Activated CD8-positive, alpha-beta memory T cell treated with anti-CD3 and anti-CD28 coated beads, Interleukin-2, amount 10 ng/mL, durations not matched to agents 7 days and 5 days (primary cell): ENCODE data around the gene NUDCD3. TPM values are rescaled to one million over a fixed set of nuclear protein-coding genes. Genes with fewer than 3 reads are reported as not detected.
"Not testable (repeated sequence)": the region's sequence is repeated elsewhere in the genome, so short reads cannot be mapped to it uniquely, and the experiment has no call there.

Experiments used
- ATAC-seq: fragments of 150-1000 bp; cut with Tn5 transposase; one replicate; pipeline ENCODE4 v1.10.0; 2021; ENCODE audit warnings: moderate library complexity
- CTCF ChIA-PET: fragments of 350-600 bp; sonication (Branson Sonifier 250); formaldehyde crosslinking; loops from one replicate; lab custom pipeline; 2021; ENCODE audit warnings: antibody characterized with exemption; lab: Charles Lee
- DNase-seq: peaks from one replicate; pipeline ENCODE4 v3.0.0-alpha.2; 2020
- H3K27ac Mint-ChIP-seq: one replicate; pipeline ENCODE4 v1.8.0; 2021; ENCODE audit warnings: mild to moderate bottlenecking, mixed read lengths
- H3K27me3 Mint-ChIP-seq: one replicate; pipeline ENCODE4 v1.8.0; 2021; ENCODE audit warnings: mixed read lengths
- H3K36me3 Mint-ChIP-seq: one replicate; pipeline ENCODE4 v1.8.0; 2021; ENCODE audit warnings: mild to moderate bottlenecking, mixed read lengths
- H3K4me1 Mint-ChIP-seq: one replicate; pipeline ENCODE4 v1.8.0; 2021; ENCODE audit warnings: mixed read lengths
- H3K4me3 Mint-ChIP-seq: one replicate; pipeline ENCODE4 v1.8.0; 2021; ENCODE audit warnings: mild to moderate bottlenecking, moderate library complexity, mixed read lengths
- H3K9me3 Mint-ChIP-seq: one replicate; pipeline ENCODE4 v1.8.0; 2022; ENCODE audit warnings: low read depth, mixed read lengths
- total RNA-seq, 2 experiments: library from RNA; stranded (reverse); gene quantifications; one replicate each; pipeline ENCODE4 v1.2.3, GENCODE V29; 2021

Gene NUDCD3
- total RNA-seq, 2 experiments from 2014 or later, result 92.2 to 101 TPM

GRCh38 chr7:44511236-44511635 lies 20.8 kb upstream of the NUDCD3 start:
- Mint-ChIP-seq H3K27me3 (no peaks in the 10 kb centered on the region), H3K4me1 (no peaks in the 10 kb centered on the region), H3K9me3 (peaks cover 8% of the 10 kb centered on the region), H3K36me3 (peaks cover 11% of the 10 kb centered on the region), H3K27ac (no peak overlapping the region), H3K4me3 (no peak overlapping the region)
- CTCF ChIA-PET, result interaction anchor here (1.7 kb wide), 1 partner anchor 50 kb away, joined by 3 read pairs; no protein-coding TSS in a partner anchor
- ATAC-seq, result no peak
- DNase-seq, result no peak

- DNase-seq (no peak), ATAC-seq (no peak)
- no peaks in the 10 kb centered on the region for H3K4me1 Mint-ChIP-seq
- CTCF ChIA-PET, result interaction anchor here (0.7 to 1.6 kb wide), 2 partner anchors 26 to 193 kb away, joined by 3 read pairs; no protein-coding TSS in a partner anchor
- no peak overlapping the region for H3K27ac Mint-ChIP-seq
- H3K36me3 Mint-ChIP-seq, result peaks cover 14% of the 10 kb centered on the region
- peaks cover 2% of the 10 kb centered on the region for H3K27me3 Mint-ChIP-seq
- H3K4me3 Mint-ChIP-seq, result no peak overlapping the region
- peaks cover 11% of the 10 kb centered on the region for H3K9me3 Mint-ChIP-seq
Observed at GRCh38 chr7:44508328-44509030, 18.0 kb upstream of the NUDCD3 start.

GRCh38 chr7:44506592-44507288 lies 16.3 kb upstream of the NUDCD3 start:
- H3K27me3 Mint-ChIP-seq, result peaks cover 13% of the 10 kb centered on the region
- H3K27ac Mint-ChIP-seq, H3K4me3 Mint-ChIP-seq, ATAC-seq, DNase-seq, H3K4me1 Mint-ChIP-seq, CTCF ChIA-PET: not testable (repeated sequence)
- peaks cover 11% of the 10 kb centered on the region for H3K9me3 Mint-ChIP-seq
- H3K36me3 Mint-ChIP-seq, result peaks cover 14% of the 10 kb centered on the region

GRCh38 chr7:44505595-44505994 lies 15.1 kb upstream of the NUDCD3 start:
- Mint-ChIP-seq H3K4me1 (no peaks in the 10 kb centered on the region), H3K27ac (no peak overlapping the region), H3K36me3 (peaks cover 12% of the 10 kb centered on the region), H3K9me3 (peaks cover 11% of the 10 kb centered on the region), H3K4me3 (no peak overlapping the region), H3K27me3 (peaks cover 13% of the 10 kb centered on the region)
- CTCF ChIA-PET, result no interaction called here
- ATAC-seq (no peak), DNase-seq (no peak)

GRCh38 chr7:44498230-44498954 lies 7.9 kb upstream of the NUDCD3 start:
- H3K27me3 Mint-ChIP-seq, result peaks cover 17% of the 10 kb centered on the region
- H3K4me1 Mint-ChIP-seq, result no peaks in the 10 kb centered on the region
- CTCF ChIA-PET, result interaction anchor here (0.8 to 1.1 kb wide), 2 partner anchors 21 to 36 kb away, joined by 3 read pairs; no protein-coding TSS in a partner anchor
- no peak overlapping the region for H3K27ac Mint-ChIP-seq
- H3K4me3 Mint-ChIP-seq, result no peak overlapping the region
- H3K9me3 Mint-ChIP-seq, result no peaks in the 10 kb centered on the region
- ATAC-seq (no peak), DNase-seq (no peak)
- no peaks in the 10 kb centered on the region for H3K36me3 Mint-ChIP-seq

GRCh38 chr7:44497155-44498027 lies 6.9 kb upstream of the NUDCD3 start:
- H3K4me3 Mint-ChIP-seq, result no peak overlapping the region
- CTCF ChIA-PET, result interaction anchor here (0.8 to 1.2 kb wide), 2 partner anchors 20 to 69 kb away, joined by 3 to 4 read pairs; no protein-coding TSS in a partner anchor
- H3K36me3 Mint-ChIP-seq, result no peaks in the 10 kb centered on the region
- no peaks in the 10 kb centered on the region for H3K4me1 Mint-ChIP-seq
- no peak overlapping the region for H3K27ac Mint-ChIP-seq
- H3K9me3 Mint-ChIP-seq, result no peaks in the 10 kb centered on the region
- H3K27me3 Mint-ChIP-seq, result peaks cover 14% of the 10 kb centered on the region
- ATAC-seq (no peak), DNase-seq (no peak)

GRCh38 chr7:44496385-44496784 lies 5.9 kb upstream of the NUDCD3 start:
- H3K36me3 Mint-ChIP-seq, result no peaks in the 10 kb centered on the region
- peaks cover 7% of the 10 kb centered on the region for H3K27me3 Mint-ChIP-seq
- no peak overlapping the region for H3K27ac Mint-ChIP-seq
- peaks cover under 1% of the 10 kb centered on the region for H3K4me1 Mint-ChIP-seq
- CTCF ChIA-PET, result interaction anchor here (1.2 kb wide), 1 partner anchor 70 kb away, joined by 4 read pairs; no protein-coding TSS in a partner anchor
- no peaks in the 10 kb centered on the region for H3K9me3 Mint-ChIP-seq
- ATAC-seq (no peak), DNase-seq (no peak)
- no peak overlapping the region for H3K4me3 Mint-ChIP-seq

GRCh38 chr7:44494960-44495359 lies 4.5 kb upstream of the NUDCD3 start:
- Mint-ChIP-seq H3K27ac (no peak overlapping the region), H3K27me3 (peaks cover 7% of the 10 kb centered on the region), H3K4me3 (no peak overlapping the region), H3K4me1 (peaks cover 7% of the 10 kb centered on the region), H3K9me3 (no peaks in the 10 kb centered on the region), H3K36me3 (peaks cover 2% of the 10 kb centered on the region)
- DNase-seq (no peak), ATAC-seq (no peak)
- CTCF ChIA-PET, result no interaction called here

- ATAC-seq (no peak), DNase-seq (no peak)
- CTCF ChIA-PET, result interaction anchor here (0.9 to 3.5 kb wide), 7 partner anchors 11 to 402 kb away, joined by 3 to 13 read pairs (median 4); no protein-coding TSS in a partner anchor
- H3K9me3 Mint-ChIP-seq, result no peaks in the 10 kb centered on the region
- H3K27ac Mint-ChIP-seq, result peak overlapping the region; percentile 95
- H3K4me3 Mint-ChIP-seq, result peak overlapping the region; percentile 86
- H3K4me1 Mint-ChIP-seq, result peaks cover 33% of the 10 kb centered on the region
- peaks cover 17% of the 10 kb centered on the region for H3K36me3 Mint-ChIP-seq
- peaks cover 3% of the 10 kb centered on the region for H3K27me3 Mint-ChIP-seq
Observed at GRCh38 chr7:44491229-44491628, 771 bp upstream of the NUDCD3 start.

- DNase-seq (no peak), ATAC-seq (peak; percentile 57)
- Mint-ChIP-seq H3K27ac (peak overlapping the region; percentile 95), H3K36me3 (peaks cover 27% of the 10 kb centered on the region), H3K9me3 (no peaks in the 10 kb centered on the region), H3K4me3 (peak overlapping the region; percentile 86), H3K27me3 (peaks cover 3% of the 10 kb centered on the region), H3K4me1 (peaks cover 41% of the 10 kb centered on the region)
- CTCF ChIA-PET, result interaction anchor here (0.6 to 3.5 kb wide), 10 partner anchors 10 to 249 kb away, joined by 3 to 13 read pairs (median 5); no protein-coding TSS in a partner anchor
Observed at GRCh38 chr7:44489955-44490350, 505 bp downstream of the NUDCD3 start.

- Mint-ChIP-seq H3K36me3 (peaks cover 36% of the 10 kb centered on the region), H3K4me1 (peaks cover 46% of the 10 kb centered on the region), H3K27me3 (no peaks in the 10 kb centered on the region), H3K4me3 (peak overlapping the region; percentile 86), H3K27ac (peak overlapping the region; percentile 95), H3K9me3 (no peaks in the 10 kb centered on the region)
- CTCF ChIA-PET, result interaction anchor here (1.4 to 3.5 kb wide), 5 partner anchors 9 to 84 kb away, joined by 4 to 13 read pairs (median 9); no protein-coding TSS in a partner anchor
- DNase-seq, result no peak
- ATAC-seq, result no peak
Observed at GRCh38 chr7:44488955-44489354, 1.5 kb downstream of the NUDCD3 start.

GRCh38 chr7:44486693-44487092 lies 3.8 kb downstream of the NUDCD3 start:
- CTCF ChIA-PET, result interaction anchor here (1.0 kb wide), 1 partner anchor 9 kb away, joined by 4 read pairs; no protein-coding TSS in a partner anchor
- Mint-ChIP-seq H3K27me3 (no peaks in the 10 kb centered on the region), H3K9me3 (peaks cover 11% of the 10 kb centered on the region), H3K27ac (peak overlapping the region; percentile 29), H3K36me3 (peaks cover 58% of the 10 kb centered on the region), H3K4me3 (no peak overlapping the region), H3K4me1 (peaks cover 46% of the 10 kb centered on the region)
- no peak for ATAC-seq
- DNase-seq, result no peak
